Suprapubic skin (tissue), 4 donors: ENCODE data around the gene FAXDC2. TPM values are rescaled to one million over a fixed set of nuclear protein-coding genes. Genes with fewer than 3 reads are reported as not detected.

Source experiments
- DNase-seq, 2 donors: peaks; one replicate each; pipeline ENCODE4 v3.0.0-alpha.2; 2019; ENCODE audit warnings: low spot score in 2 of 2
- H3K27ac ChIP-seq: fragments of 200-600 bp; sonication (generic); one replicate; pipeline ENCODE4 v1.5.1; 2019
- H3K27me3 ChIP-seq: fragments of 200-600 bp; sonication (generic); one replicate; pipeline ENCODE4 v1.5.1; 2019
- H3K36me3 ChIP-seq: fragments of 200-600 bp; sonication (generic); one replicate; pipeline ENCODE4 v1.5.1; 2019
- H3K4me1 ChIP-seq: fragments of 200-600 bp; sonication (generic); one replicate; pipeline ENCODE4 v1.5.1; 2019
- H3K4me3 ChIP-seq: fragments of 200-600 bp; sonication (generic); one replicate; pipeline ENCODE4 v1.5.1; 2019; ENCODE audit warnings: mild to moderate bottlenecking
- H3K9me3 ChIP-seq: fragments of 200-600 bp; sonication (generic); one replicate; pipeline ENCODE4 v1.5.1; 2019
- EP300 ChIP-seq: sonication (generic); formaldehyde crosslinking; IDR thresholded peaks from one replicate; pipeline ENCODE4 v1.6.1; 2017; ENCODE audit warnings: antibody characterized with exemption
- POLR2A ChIP-seq, 2 donors: fragments of 450-650 bp; IDR thresholded peaks; one replicate each; pipeline ENCODE4 v1.6.1; 2017; ENCODE audit warnings: antibody characterized with exemption in 2 of 2, mild to moderate bottlenecking in 2 of 2, moderate library complexity in 2 of 2
- POLR2AphosphoS5 ChIP-seq, 3 donors: sonication (generic); formaldehyde crosslinking; IDR thresholded peaks; one replicate each; pipeline ENCODE4 v1.6.1; 2017; ENCODE audit warnings: antibody characterized with exemption in 3 of 3
- WGBS: methylation state at CpG from one replicate; pipeline ENCODE4 v1.1.5; 2018; 5-methylcytosine and 5-hydroxymethylcytosine counted together
- total RNA-seq, 4 donors: library from RNA; depleted of rRNA; stranded (reverse); fragments of >200 nt; gene quantifications; one replicate each; pipeline ENCODE4 v1.1.0, GENCODE V29; 2016
- TF ChIP-seq, protein P1 (sequence below), 2 donors: fragments of 200-600 bp in 1 of 2; fragments of 450-650 bp in 1 of 2; sonication (generic) in 1 of 2; IDR thresholded peaks; one replicate each; pipeline ENCODE4 v1.5.1; 2016 to 2019; ENCODE audit warnings: antibody characterized with exemption in 2 of 2, mild to moderate bottlenecking in 1 of 2, moderate library complexity in 1 of 2

Gene FAXDC2
- total RNA-seq, 4 donors from 2014 or later, result 27.1 to 62.1 (median 40.8) TPM

DNA sequence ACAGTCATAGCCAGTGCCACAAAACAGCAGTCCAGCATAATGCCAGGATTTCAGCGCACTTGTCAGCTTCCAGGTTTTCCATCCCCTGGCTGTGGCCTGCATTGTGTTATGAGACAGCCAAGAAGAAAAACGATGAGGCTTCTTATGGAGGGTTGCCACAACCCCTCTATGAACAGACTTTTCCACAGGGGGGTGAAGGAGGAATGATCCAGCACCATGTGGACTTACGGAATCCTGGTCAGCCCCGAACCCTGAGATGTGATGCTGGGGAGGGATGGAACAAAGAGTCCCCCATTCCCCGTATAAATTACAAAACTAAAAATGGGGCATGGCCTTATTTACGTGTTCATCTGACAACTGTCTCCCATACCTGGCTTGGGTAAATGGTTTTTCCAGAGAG is 32.6 kb downstream of the FAXDC2 start:
- WGBS, result 81% methylated on average over 6 of the region's 6 CpGs

GRCh38 chr5:154816891-154817492 is 33.4 kb downstream of the FAXDC2 start:
- Histone ChIP-seq H3K27ac (no peak overlapping the region), H3K4me1 (peaks cover 2% of the 10 kb centered on the region), H3K9me3 (no peaks in the 10 kb centered on the region), H3K36me3 (peaks cover 94% of the 10 kb centered on the region), H3K27me3 (no peaks in the 10 kb centered on the region), H3K4me3 (no peak overlapping the region)
- DNase-seq, result peak in 1 of 2 donors; percentile 34
- 89% methylated on average over 5 of the region's 5 CpGs for WGBS
- TF ChIP-seq POLR2A (IDR thresholded peaks at IDR 0.05) (no peak), EP300 (no peak), POLR2AphosphoS5 (IDR thresholded peaks at IDR 0.05) (no peak)
- TF ChIP-seq, protein P1, sequence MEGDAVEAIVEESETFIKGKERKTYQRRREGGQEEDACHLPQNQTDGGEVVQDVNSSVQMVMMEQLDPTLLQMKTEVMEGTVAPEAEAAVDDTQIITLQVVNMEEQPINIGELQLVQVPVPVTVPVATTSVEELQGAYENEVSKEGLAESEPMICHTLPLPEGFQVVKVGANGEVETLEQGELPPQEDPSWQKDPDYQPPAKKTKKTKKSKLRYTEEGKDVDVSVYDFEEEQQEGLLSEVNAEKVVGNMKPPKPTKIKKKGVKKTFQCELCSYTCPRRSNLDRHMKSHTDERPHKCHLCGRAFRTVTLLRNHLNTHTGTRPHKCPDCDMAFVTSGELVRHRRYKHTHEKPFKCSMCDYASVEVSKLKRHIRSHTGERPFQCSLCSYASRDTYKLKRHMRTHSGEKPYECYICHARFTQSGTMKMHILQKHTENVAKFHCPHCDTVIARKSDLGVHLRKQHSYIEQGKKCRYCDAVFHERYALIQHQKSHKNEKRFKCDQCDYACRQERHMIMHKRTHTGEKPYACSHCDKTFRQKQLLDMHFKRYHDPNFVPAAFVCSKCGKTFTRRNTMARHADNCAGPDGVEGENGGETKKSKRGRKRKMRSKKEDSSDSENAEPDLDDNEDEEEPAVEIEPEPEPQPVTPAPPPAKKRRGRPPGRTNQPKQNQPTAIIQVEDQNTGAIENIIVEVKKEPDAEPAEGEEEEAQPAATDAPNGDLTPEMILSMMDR (IDR thresholded peaks at IDR 0.05), result no peak

More for the DNA sequence above, 32.6 kb downstream of the FAXDC2 start:
- Histone ChIP-seq H3K27ac (no peak overlapping the region), H3K4me1 (no peaks in the 10 kb centered on the region), H3K36me3 (peaks cover 94% of the 10 kb centered on the region), H3K9me3 (no peaks in the 10 kb centered on the region), H3K4me3 (no peak overlapping the region), H3K27me3 (no peaks in the 10 kb centered on the region)
- TF ChIP-seq, protein P1 (IDR thresholded peaks at IDR 0.05), result no peak
- TF ChIP-seq POLR2AphosphoS5 (IDR thresholded peaks at IDR 0.05) (no peak), EP300 (no peak), POLR2A (IDR thresholded peaks at IDR 0.05) (no peak)
- DNase-seq, result peak in 1 of 2 donors; percentile 35

- H3K36me3 ChIP-seq, result peaks cover 92% of the 10 kb centered on the region
- H3K4me3 ChIP-seq, result no peak overlapping the region
- TF ChIP-seq POLR2AphosphoS5 (IDR thresholded peaks at IDR 0.05), result no peak
- TF ChIP-seq EP300, result no peak
- TF ChIP-seq, protein P1 (IDR thresholded peaks at IDR 0.05), result no peak
- no peak for TF ChIP-seq POLR2A (IDR thresholded peaks at IDR 0.05)
- WGBS, result 82% methylated on average over 5 of the region's 5 CpGs
- H3K27ac ChIP-seq, result no peak overlapping the region
- no peaks in the 10 kb centered on the region for H3K27me3 ChIP-seq
- no peaks in the 10 kb centered on the region for H3K9me3 ChIP-seq
- peaks cover 8% of the 10 kb centered on the region for H3K4me1 ChIP-seq
- DNase-seq, result peak in 1 of 2 donors; percentile 29
Measured at GRCh38 chr5:154815684-154816247, 34.6 kb downstream of the FAXDC2 start.

DNA sequence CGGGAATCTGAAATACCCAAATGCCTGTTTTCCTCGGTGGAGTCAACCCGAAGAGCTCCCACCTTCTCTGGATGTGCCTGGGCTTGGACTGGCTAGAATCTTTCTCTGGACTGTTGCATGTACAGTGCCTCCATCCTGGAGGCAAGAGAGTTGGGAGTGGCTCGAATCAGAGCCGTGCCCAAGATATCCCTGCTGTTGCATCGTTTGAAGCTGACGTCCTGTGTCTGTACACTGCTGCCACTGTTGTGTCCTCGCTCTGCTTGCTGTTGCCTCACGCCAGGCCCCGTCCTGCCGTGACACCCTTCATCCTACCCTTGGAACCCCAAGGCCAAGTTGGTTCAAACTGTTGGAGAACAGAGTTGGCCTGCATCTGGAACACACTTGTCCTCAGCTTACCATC is 35.4 kb downstream of the FAXDC2 start:
- WGBS, result 87% methylated on average over 11 of the region's 11 CpGs
- H3K36me3 ChIP-seq, result peaks cover 91% of the 10 kb centered on the region

GRCh38 chr5:154813736-154814135 is 36.7 kb downstream of the FAXDC2 start:
- peak in 1 of 2 donors; percentile 57 for DNase-seq
- H3K9me3 ChIP-seq, result no peaks in the 10 kb centered on the region
- TF ChIP-seq, protein P1 (IDR thresholded peaks at IDR 0.05), result no peak
- TF ChIP-seq POLR2A (IDR thresholded peaks at IDR 0.05) (no peak), EP300 (no peak), POLR2AphosphoS5 (IDR thresholded peaks at IDR 0.05) (no peak)
- H3K4me3 ChIP-seq, result no peak overlapping the region
- H3K36me3 ChIP-seq, result peaks cover 92% of the 10 kb centered on the region
- H3K27ac ChIP-seq, result no peak overlapping the region
- no peaks in the 10 kb centered on the region for H3K27me3 ChIP-seq
- WGBS, result 60% methylated on average over 10 of the region's 10 CpGs
- H3K4me1 ChIP-seq, result peaks cover 8% of the 10 kb centered on the region

More for the DNA sequence above, 35.4 kb downstream of the FAXDC2 start:
- DNase-seq, result peak in 1 of 2 donors; percentile 45
- Histone ChIP-seq H3K27ac (no peak overlapping the region), H3K4me1 (peaks cover 8% of the 10 kb centered on the region), H3K4me3 (no peak overlapping the region), H3K27me3 (no peaks in the 10 kb centered on the region), H3K9me3 (no peaks in the 10 kb centered on the region)
- TF ChIP-seq EP300 (no peak), POLR2A (IDR thresholded peaks at IDR 0.05) (no peak), POLR2AphosphoS5 (IDR thresholded peaks at IDR 0.05) (no peak)
- TF ChIP-seq, protein P1 (IDR thresholded peaks at IDR 0.05), result no peak
